Measurements from ENCODE around the gene DNM3. TPM values are rescaled to one million over a fixed set of nuclear protein-coding genes. Genes with fewer than 3 reads are reported as not detected.
A peak's percentile ranks its signal among the peaks of the same experiment; 100 is the strongest.
"Not testable (repeated sequence)": the region's sequence is repeated elsewhere in the genome, so short reads cannot be mapped to it uniquely, and the experiment has no call there.

DNM3 gene
- total RNA-seq, 2 donors from 2014 or later, result 3.2 to 22.5 TPM

- no peaks in the 10 kb centered on the region for H3K9me3 ChIP-seq (ENCODE audit: control insufficient read depth, low read length, poor library complexity, severe bottlenecking)
- H3K36me3 Mint-ChIP-seq (ENCODE audit: low read depth), result peaks cover 2% of the 10 kb centered on the region
- DNase-seq (no peak), ATAC-seq (no peak)
- H3K27ac Mint-ChIP-seq, result peak overlapping the region; percentile 41
- no peaks in the 10 kb centered on the region for H3K27me3 Mint-ChIP-seq
- H3K4me1 Mint-ChIP-seq, result no peaks in the 10 kb centered on the region
- no peak overlapping the region for H3K4me3 Mint-ChIP-seq
These were observed 228.2 kb downstream of the DNM3 start for GRCh38 chr1:172069534-172069933.

- no peaks in the 10 kb centered on the region for H3K27me3 Mint-ChIP-seq
- H3K36me3 Mint-ChIP-seq (ENCODE audit: low read depth), result peaks cover 5% of the 10 kb centered on the region
- no peak overlapping the region for H3K4me3 Mint-ChIP-seq
- DNase-seq, result no peak
- no peaks in the 10 kb centered on the region for H3K9me3 ChIP-seq (ENCODE audit: control insufficient read depth, low read length, poor library complexity, severe bottlenecking)
- H3K27ac Mint-ChIP-seq, result peak overlapping the region; percentile 41
- no peak for ATAC-seq
- H3K4me1 Mint-ChIP-seq, result no peaks in the 10 kb centered on the region
These were observed 228.8 kb downstream of the DNM3 start for GRCh38 chr1:172070055-172070454.

- H3K4me3 Mint-ChIP-seq, result no peak overlapping the region
- no peaks in the 10 kb centered on the region for H3K9me3 ChIP-seq (ENCODE audit: control insufficient read depth, low read length, poor library complexity, severe bottlenecking)
- no peaks in the 10 kb centered on the region for H3K27me3 Mint-ChIP-seq
- peaks cover 5% of the 10 kb centered on the region for H3K36me3 Mint-ChIP-seq (ENCODE audit: low read depth)
- DNase-seq (no peak), ATAC-seq (no peak)
- no peaks in the 10 kb centered on the region for H3K4me1 Mint-ChIP-seq
- no peak overlapping the region for H3K27ac Mint-ChIP-seq
These were observed 230.4 kb downstream of the DNM3 start for GRCh38 chr1:172071746-172072145.

GRCh38 chr1:172079859-172080258, 238.6 kb downstream of the DNM3 start:
- not testable (repeated sequence) for H3K9me3 ChIP-seq (ENCODE audit: control insufficient read depth, low read length, poor library complexity, severe bottlenecking); H3K4me1 Mint-ChIP-seq; ATAC-seq; H3K27ac Mint-ChIP-seq; H3K36me3 Mint-ChIP-seq (ENCODE audit: low read depth); H3K4me3 Mint-ChIP-seq; H3K27me3 Mint-ChIP-seq; DNase-seq

GRCh38 chr1:172083191-172083590, 241.9 kb downstream of the DNM3 start:
- H3K9me3 ChIP-seq (ENCODE audit: control insufficient read depth, low read length, poor library complexity, severe bottlenecking), result no peaks in the 10 kb centered on the region
- no peaks in the 10 kb centered on the region for H3K4me1 Mint-ChIP-seq
- no peak for ATAC-seq
- DNase-seq, result no peak
- H3K36me3 Mint-ChIP-seq (ENCODE audit: low read depth), result peaks cover 7% of the 10 kb centered on the region
- no peak overlapping the region for H3K27ac Mint-ChIP-seq
- peaks cover 5% of the 10 kb centered on the region for H3K27me3 Mint-ChIP-seq
- no peak overlapping the region for H3K4me3 Mint-ChIP-seq

- H3K36me3 Mint-ChIP-seq (ENCODE audit: low read depth), result peaks cover 7% of the 10 kb centered on the region
- ATAC-seq (no peak), DNase-seq (no peak)
- peaks cover under 1% of the 10 kb centered on the region for H3K4me1 Mint-ChIP-seq
- no peaks in the 10 kb centered on the region for H3K9me3 ChIP-seq (ENCODE audit: control insufficient read depth, low read length, poor library complexity, severe bottlenecking)
- H3K27me3 Mint-ChIP-seq, result peaks cover 5% of the 10 kb centered on the region
- no peak overlapping the region for H3K4me3 Mint-ChIP-seq
- H3K27ac Mint-ChIP-seq, result no peak overlapping the region
These were observed 243.6 kb downstream of the DNM3 start for GRCh38 chr1:172084876-172085275.

- peaks cover 7% of the 10 kb centered on the region for H3K36me3 Mint-ChIP-seq (ENCODE audit: low read depth)
- H3K4me1 Mint-ChIP-seq, result peaks cover 5% of the 10 kb centered on the region
- no peak for ATAC-seq
- DNase-seq, result no peak
- no peaks in the 10 kb centered on the region for H3K9me3 ChIP-seq (ENCODE audit: control insufficient read depth, low read length, poor library complexity, severe bottlenecking)
- H3K27me3 Mint-ChIP-seq, result peaks cover 5% of the 10 kb centered on the region
- H3K27ac Mint-ChIP-seq, result no peak overlapping the region
- H3K4me3 Mint-ChIP-seq, result no peak overlapping the region
These were observed 244.0 kb downstream of the DNM3 start for GRCh38 chr1:172085317-172085716.

- ATAC-seq (no peak), DNase-seq (no peak)
- H3K4me1 Mint-ChIP-seq, result peaks cover 8% of the 10 kb centered on the region
- peaks cover 7% of the 10 kb centered on the region for H3K36me3 Mint-ChIP-seq (ENCODE audit: low read depth)
- H3K27me3 Mint-ChIP-seq, result peaks cover 5% of the 10 kb centered on the region
- no peaks in the 10 kb centered on the region for H3K9me3 ChIP-seq (ENCODE audit: control insufficient read depth, low read length, poor library complexity, severe bottlenecking)
- no peak overlapping the region for H3K4me3 Mint-ChIP-seq
- no peak overlapping the region for H3K27ac Mint-ChIP-seq
These were observed 244.8 kb downstream of the DNM3 start for GRCh38 chr1:172086137-172086536.

- Mint-ChIP-seq H3K27ac (no peak overlapping the region), H3K4me1 (peaks cover 8% of the 10 kb centered on the region), H3K36me3 (ENCODE audit: low read depth) (peaks cover 4% of the 10 kb centered on the region), H3K27me3 (no peaks in the 10 kb centered on the region), H3K4me3 (no peak overlapping the region)
- ATAC-seq (no peak), DNase-seq (no peak)
- H3K9me3 ChIP-seq (ENCODE audit: control insufficient read depth, low read length, poor library complexity, severe bottlenecking), result no peaks in the 10 kb centered on the region
These were observed 247.0 kb downstream of the DNM3 start for GRCh38 chr1:172088256-172088655.

GRCh38 chr1:172089768-172090510, 248.6 kb downstream of the DNM3 start:
- no peaks in the 10 kb centered on the region for H3K27me3 Mint-ChIP-seq
- peak; percentile 31 to 46 (median 34) for DNase-seq
- no peak overlapping the region for H3K4me3 Mint-ChIP-seq
- peak overlapping the region; percentile 56 for H3K27ac Mint-ChIP-seq
- ATAC-seq, result peak; percentile 87
- peaks cover 8% of the 10 kb centered on the region for H3K4me1 Mint-ChIP-seq
- peaks cover 4% of the 10 kb centered on the region for H3K36me3 Mint-ChIP-seq (ENCODE audit: low read depth)
- H3K9me3 ChIP-seq (ENCODE audit: control insufficient read depth, low read length, poor library complexity, severe bottlenecking), result no peaks in the 10 kb centered on the region

GRCh38 chr1:172090511-172090817, 249.2 kb downstream of the DNM3 start:
- peak overlapping the region; percentile 56 for H3K27ac Mint-ChIP-seq
- ATAC-seq (no peak), DNase-seq (no peak)
- no peaks in the 10 kb centered on the region for H3K27me3 Mint-ChIP-seq
- H3K9me3 ChIP-seq (ENCODE audit: control insufficient read depth, low read length, poor library complexity, severe bottlenecking), result no peaks in the 10 kb centered on the region
- no peak overlapping the region for H3K4me3 Mint-ChIP-seq
- peaks cover 8% of the 10 kb centered on the region for H3K4me1 Mint-ChIP-seq
- H3K36me3 Mint-ChIP-seq (ENCODE audit: low read depth), result peaks cover 4% of the 10 kb centered on the region

- DNase-seq (no peak), ATAC-seq (no peak)
- no peak overlapping the region for H3K4me3 Mint-ChIP-seq
- H3K27ac Mint-ChIP-seq, result no peak overlapping the region
- H3K27me3 Mint-ChIP-seq, result no peaks in the 10 kb centered on the region
- peaks cover 2% of the 10 kb centered on the region for H3K36me3 Mint-ChIP-seq (ENCODE audit: low read depth)
- no peaks in the 10 kb centered on the region for H3K9me3 ChIP-seq (ENCODE audit: control insufficient read depth, low read length, poor library complexity, severe bottlenecking)
- peaks cover 3% of the 10 kb centered on the region for H3K4me1 Mint-ChIP-seq
These were observed 254.5 kb downstream of the DNM3 start for GRCh38 chr1:172095846-172096245.

- no peaks in the 10 kb centered on the region for H3K9me3 ChIP-seq (ENCODE audit: control insufficient read depth, low read length, poor library complexity, severe bottlenecking)
- no peaks in the 10 kb centered on the region for H3K27me3 Mint-ChIP-seq
- H3K36me3 Mint-ChIP-seq (ENCODE audit: low read depth), result peaks cover 3% of the 10 kb centered on the region
- no peak overlapping the region for H3K4me3 Mint-ChIP-seq
- ATAC-seq (no peak), DNase-seq (no peak)
- peaks cover 3% of the 10 kb centered on the region for H3K4me1 Mint-ChIP-seq
- H3K27ac Mint-ChIP-seq, result no peak overlapping the region
These were observed 263.9 kb downstream of the DNM3 start for GRCh38 chr1:172105230-172105629.

- H3K27me3 Mint-ChIP-seq, result no peaks in the 10 kb centered on the region
- no peaks in the 10 kb centered on the region for H3K9me3 ChIP-seq (ENCODE audit: control insufficient read depth, low read length, poor library complexity, severe bottlenecking)
- ATAC-seq (no peak), DNase-seq (no peak)
- no peaks in the 10 kb centered on the region for H3K4me1 Mint-ChIP-seq
- H3K27ac Mint-ChIP-seq, result no peak overlapping the region
- H3K36me3 Mint-ChIP-seq (ENCODE audit: low read depth), result peaks cover 3% of the 10 kb centered on the region
- H3K4me3 Mint-ChIP-seq, result no peak overlapping the region
These were observed 266.1 kb downstream of the DNM3 start for GRCh38 chr1:172107316-172107975.
